Lower leg skin (tissue), 3 donors: Measurements from ENCODE around the gene ST6GALNAC3.

Experiments used
- POLR2A ChIP-seq, 2 donors: fragments of 450-650 bp; IDR thresholded peaks; one replicate each; pipeline ENCODE4 v1.6.1; 2016 to 2017; ENCODE audit warnings: antibody characterized with exemption in 2 of 2, mild to moderate bottlenecking in 1 of 2, moderate library complexity in 1 of 2
- TF ChIP-seq, protein P1 (sequence below), 3 donors: fragments of 450-650 bp; IDR thresholded peaks; one replicate each; pipeline ENCODE4 v1.5.1; 2016; ENCODE audit warnings: antibody characterized with exemption in 3 of 3, mild to moderate bottlenecking in 3 of 3, moderate library complexity in 2 of 3

GRCh38 chr1:76102046-76102445 is 27.5 kb downstream of the ST6GALNAC3 start:
- TF ChIP-seq, protein P1, sequence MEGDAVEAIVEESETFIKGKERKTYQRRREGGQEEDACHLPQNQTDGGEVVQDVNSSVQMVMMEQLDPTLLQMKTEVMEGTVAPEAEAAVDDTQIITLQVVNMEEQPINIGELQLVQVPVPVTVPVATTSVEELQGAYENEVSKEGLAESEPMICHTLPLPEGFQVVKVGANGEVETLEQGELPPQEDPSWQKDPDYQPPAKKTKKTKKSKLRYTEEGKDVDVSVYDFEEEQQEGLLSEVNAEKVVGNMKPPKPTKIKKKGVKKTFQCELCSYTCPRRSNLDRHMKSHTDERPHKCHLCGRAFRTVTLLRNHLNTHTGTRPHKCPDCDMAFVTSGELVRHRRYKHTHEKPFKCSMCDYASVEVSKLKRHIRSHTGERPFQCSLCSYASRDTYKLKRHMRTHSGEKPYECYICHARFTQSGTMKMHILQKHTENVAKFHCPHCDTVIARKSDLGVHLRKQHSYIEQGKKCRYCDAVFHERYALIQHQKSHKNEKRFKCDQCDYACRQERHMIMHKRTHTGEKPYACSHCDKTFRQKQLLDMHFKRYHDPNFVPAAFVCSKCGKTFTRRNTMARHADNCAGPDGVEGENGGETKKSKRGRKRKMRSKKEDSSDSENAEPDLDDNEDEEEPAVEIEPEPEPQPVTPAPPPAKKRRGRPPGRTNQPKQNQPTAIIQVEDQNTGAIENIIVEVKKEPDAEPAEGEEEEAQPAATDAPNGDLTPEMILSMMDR (IDR thresholded peaks at IDR 0.05), result no peak
- TF ChIP-seq POLR2A (IDR thresholded peaks at IDR 0.05), result no peak
